ENCODE data around the gene MYOCD.

DNA sequence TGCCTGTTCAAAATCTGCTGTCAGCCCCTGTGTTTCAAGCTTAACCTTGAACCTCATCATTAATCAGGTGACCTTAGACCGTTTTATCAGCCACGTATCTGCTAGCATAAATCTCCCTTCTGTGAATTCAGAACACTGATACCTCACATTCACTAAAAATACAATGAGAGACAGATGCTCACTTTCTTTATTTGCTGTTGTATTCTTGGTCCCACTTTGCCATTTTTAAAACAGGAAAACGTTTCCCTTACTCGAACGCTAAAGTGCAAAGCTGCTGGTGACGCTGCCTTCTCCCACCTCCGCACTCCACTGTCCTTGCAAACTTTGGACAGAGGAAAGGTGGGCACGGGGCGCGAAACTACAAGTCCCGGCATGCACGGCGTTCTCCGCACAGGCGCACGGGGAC, 123.4 kb downstream of the MYOCD start:
- TF ChIP-seq, protein P1, sequence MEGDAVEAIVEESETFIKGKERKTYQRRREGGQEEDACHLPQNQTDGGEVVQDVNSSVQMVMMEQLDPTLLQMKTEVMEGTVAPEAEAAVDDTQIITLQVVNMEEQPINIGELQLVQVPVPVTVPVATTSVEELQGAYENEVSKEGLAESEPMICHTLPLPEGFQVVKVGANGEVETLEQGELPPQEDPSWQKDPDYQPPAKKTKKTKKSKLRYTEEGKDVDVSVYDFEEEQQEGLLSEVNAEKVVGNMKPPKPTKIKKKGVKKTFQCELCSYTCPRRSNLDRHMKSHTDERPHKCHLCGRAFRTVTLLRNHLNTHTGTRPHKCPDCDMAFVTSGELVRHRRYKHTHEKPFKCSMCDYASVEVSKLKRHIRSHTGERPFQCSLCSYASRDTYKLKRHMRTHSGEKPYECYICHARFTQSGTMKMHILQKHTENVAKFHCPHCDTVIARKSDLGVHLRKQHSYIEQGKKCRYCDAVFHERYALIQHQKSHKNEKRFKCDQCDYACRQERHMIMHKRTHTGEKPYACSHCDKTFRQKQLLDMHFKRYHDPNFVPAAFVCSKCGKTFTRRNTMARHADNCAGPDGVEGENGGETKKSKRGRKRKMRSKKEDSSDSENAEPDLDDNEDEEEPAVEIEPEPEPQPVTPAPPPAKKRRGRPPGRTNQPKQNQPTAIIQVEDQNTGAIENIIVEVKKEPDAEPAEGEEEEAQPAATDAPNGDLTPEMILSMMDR (IDR thresholded peaks at IDR 0.05): no peak
- no peak for TF ChIP-seq POLR2A (IDR thresholded peaks at IDR 0.05)
